ENCODE data around the gene PROM1.

DNA sequence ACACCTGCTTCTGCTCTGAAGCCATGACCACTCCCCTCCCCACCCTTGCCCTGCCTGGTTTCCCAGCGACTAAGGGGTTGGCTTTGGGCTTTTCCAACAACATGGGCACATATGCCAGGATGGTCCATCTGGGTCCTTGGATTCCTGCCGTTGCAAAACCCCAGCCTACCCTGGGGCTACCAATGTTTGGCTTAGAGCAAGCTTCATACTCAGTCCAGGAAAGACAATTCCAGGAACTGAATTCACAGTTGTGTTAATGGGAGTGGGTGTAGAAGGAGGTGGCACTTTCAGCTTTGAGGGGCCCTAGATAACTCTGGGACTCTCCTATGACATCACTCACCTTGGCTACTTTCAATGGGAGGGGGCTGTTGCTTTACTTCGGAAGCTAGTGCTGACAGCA lies 154.3 kb downstream of the PROM1 start:
- TF ChIP-seq, protein P1, sequence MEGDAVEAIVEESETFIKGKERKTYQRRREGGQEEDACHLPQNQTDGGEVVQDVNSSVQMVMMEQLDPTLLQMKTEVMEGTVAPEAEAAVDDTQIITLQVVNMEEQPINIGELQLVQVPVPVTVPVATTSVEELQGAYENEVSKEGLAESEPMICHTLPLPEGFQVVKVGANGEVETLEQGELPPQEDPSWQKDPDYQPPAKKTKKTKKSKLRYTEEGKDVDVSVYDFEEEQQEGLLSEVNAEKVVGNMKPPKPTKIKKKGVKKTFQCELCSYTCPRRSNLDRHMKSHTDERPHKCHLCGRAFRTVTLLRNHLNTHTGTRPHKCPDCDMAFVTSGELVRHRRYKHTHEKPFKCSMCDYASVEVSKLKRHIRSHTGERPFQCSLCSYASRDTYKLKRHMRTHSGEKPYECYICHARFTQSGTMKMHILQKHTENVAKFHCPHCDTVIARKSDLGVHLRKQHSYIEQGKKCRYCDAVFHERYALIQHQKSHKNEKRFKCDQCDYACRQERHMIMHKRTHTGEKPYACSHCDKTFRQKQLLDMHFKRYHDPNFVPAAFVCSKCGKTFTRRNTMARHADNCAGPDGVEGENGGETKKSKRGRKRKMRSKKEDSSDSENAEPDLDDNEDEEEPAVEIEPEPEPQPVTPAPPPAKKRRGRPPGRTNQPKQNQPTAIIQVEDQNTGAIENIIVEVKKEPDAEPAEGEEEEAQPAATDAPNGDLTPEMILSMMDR (conservative IDR thresholded peaks at IDR 0.05; ENCODE audit: low read depth, low read length): no peak
- TF ChIP-seq POLR2A (IDR thresholded peaks at IDR 0.05; ENCODE audit: low read depth, low read length) (no peak), MAFK (IDR thresholded peaks at IDR 0.05; ENCODE audit: low read depth, low read length) (no peak), CHD1 (IDR thresholded peaks at IDR 0.05; ENCODE audit: low read depth, low read length) (no peak), NFE2L2 (IDR thresholded peaks at IDR 0.05; ENCODE audit: low read depth, low read length) (no peak), CEBPB (IDR thresholded peaks at IDR 0.05; ENCODE audit: low read depth, low read length) (no peak), RFX5 (IDR thresholded peaks at IDR 0.05; ENCODE audit: low read depth, low read length) (no peak)
- TF ChIP-seq, protein P2, sequence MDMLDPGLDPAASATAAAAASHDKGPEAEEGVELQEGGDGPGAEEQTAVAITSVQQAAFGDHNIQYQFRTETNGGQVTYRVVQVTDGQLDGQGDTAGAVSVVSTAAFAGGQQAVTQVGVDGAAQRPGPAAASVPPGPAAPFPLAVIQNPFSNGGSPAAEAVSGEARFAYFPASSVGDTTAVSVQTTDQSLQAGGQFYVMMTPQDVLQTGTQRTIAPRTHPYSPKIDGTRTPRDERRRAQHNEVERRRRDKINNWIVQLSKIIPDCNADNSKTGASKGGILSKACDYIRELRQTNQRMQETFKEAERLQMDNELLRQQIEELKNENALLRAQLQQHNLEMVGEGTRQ (IDR thresholded peaks at IDR 0.05; ENCODE audit: low read depth, low read length): no peak
